H1 (cell line): Measurements from ENCODE around the gene MLC1. TPM values are rescaled to one million over a fixed set of nuclear protein-coding genes. Genes with fewer than 3 reads are reported as not detected.

Experiments used
- CTCF ChIA-PET: fragments of 300-600 bp; sonication (Branson Sonifier 250); formaldehyde crosslinking; loops from one replicate; lab custom pipeline; 2021; ENCODE audit not compliant: partially characterized antibody; lab: Charles Lee
- POLR2A ChIA-PET: fragments of 300-600 bp; sonication (Branson Sonifier 250); formaldehyde crosslinking; loops from one replicate; lab custom pipeline; 2021; ENCODE audit warnings: inconsistent platforms; ENCODE audit not compliant: partially characterized antibody; lab: Charles Lee
- DNase-seq, 2 experiments: peaks; one replicate each; pipeline versions ENCODE4 v3.0.0 to v3.0.0-alpha.2; 2010 to 2022; ENCODE audit warnings: low spot score in 2 of 2, low read depth in 1 of 2, mixed read lengths in 1 of 2
- FAIRE-seq: peaks from 2 replicates; lab custom pipeline; 2011; peaks lifted over from hg19 to GRCh38; lab: Jason Lieb, UNC
- H2AFZ ChIP-seq: 2 replicates; pipeline ENCODE4 v1.8.1; 2012; ENCODE audit warnings: low read length, inconsistent platforms
- H2AK5ac ChIP-seq: 2 replicates; pipeline ENCODE4 v1.6.1; 2013; ENCODE audit warnings: low read depth, low read length
- H2BK120ac ChIP-seq: replicated peaks from 2 replicates; pipeline ENCODE3; 2013; ENCODE audit warnings: low read depth, low read length, inconsistent platforms
- H2BK12ac ChIP-seq: 2 replicates; pipeline ENCODE4 v1.6.1; 2013; ENCODE audit warnings: low read depth, low read length
- H2BK15ac ChIP-seq: 2 replicates; pipeline ENCODE4 v1.6.1; 2013; ENCODE audit warnings: low read length
- H2BK20ac ChIP-seq: 2 replicates; pipeline ENCODE4 v1.6.1; 2013; ENCODE audit warnings: low read length
- H2BK5ac ChIP-seq: 2 replicates; pipeline ENCODE4 v1.6.1; 2013; ENCODE audit warnings: low read depth, low read length
- H3K14ac ChIP-seq: 2 replicates; pipeline ENCODE4 v1.6.1; 2013; ENCODE audit warnings: inconsistent platforms; ENCODE audit not compliant: insufficient read length
- H3K18ac ChIP-seq: 2 replicates; pipeline ENCODE4 v1.6.1; 2013; ENCODE audit warnings: low read length; ENCODE audit errors: extremely low read depth
- H3K23ac ChIP-seq: 2 replicates; pipeline ENCODE4 v1.6.1; 2013; ENCODE audit warnings: inconsistent platforms; ENCODE audit not compliant: insufficient read length
- H3K23me2 ChIP-seq: 2 replicates; pipeline ENCODE4 v1.6.1; 2013; ENCODE audit warnings: low read depth, low read length
- H3K27ac ChIP-seq: 2 replicates; pipeline ENCODE4 v1.6.1; 2011; ENCODE audit warnings: low read depth, low read length, inconsistent platforms
- H3K27me3 ChIP-seq, 4 experiments: replicated peaks in 1 of 4; 1 replicate in 1 of 4; 2 replicates in 3 of 4; pipeline versions ENCODE4 v1.6.1 to v1.8.1; 2011 to 2013; ENCODE audit warnings: low read length in 3 of 4, mild to moderate bottlenecking in 3 of 4, inconsistent platforms in 2 of 4, mixed read lengths in 2 of 4, moderate library complexity in 1 of 4; ENCODE audit not compliant: control insufficient read depth in 3 of 4, insufficient read depth in 3 of 4; ENCODE audit errors: extremely low read depth in 1 of 4
- H3K36me3 ChIP-seq, 4 experiments: 2 replicates each; pipeline versions ENCODE4 v1.6.1 to v1.8.1; 2011 to 2013; ENCODE audit warnings: mild to moderate bottlenecking in 4 of 4, low read length in 3 of 4, moderate library complexity in 2 of 4, control low read depth in 1 of 4, inconsistent platforms in 1 of 4; ENCODE audit not compliant: insufficient read depth in 4 of 4, control insufficient read depth in 2 of 4
- H3K4ac ChIP-seq: replicated peaks from 2 replicates; pipeline ENCODE3; 2013; ENCODE audit warnings: low read length, low read depth, mixed read lengths, inconsistent platforms; ENCODE audit not compliant: insufficient read length
- H3K4me1 ChIP-seq, 4 experiments: replicated peaks in 1 of 4; 1 replicate in 1 of 4; 2 replicates in 3 of 4; pipeline versions ENCODE4 v1.6.1 to v1.8.1; 2011 to 2013; ENCODE audit warnings: low read length in 3 of 4, inconsistent platforms in 2 of 4, mixed read lengths in 1 of 4; ENCODE audit not compliant: insufficient read depth in 4 of 4, control insufficient read depth in 3 of 4
- H3K4me2 ChIP-seq, 2 experiments: 2 replicates each; pipeline versions ENCODE4 v1.6.1 to v1.8.1; 2011 to 2013; ENCODE audit warnings: low read depth in 2 of 2, low read length in 2 of 2, control low read depth in 1 of 2, inconsistent platforms in 1 of 2, mild to moderate bottlenecking in 1 of 2; ENCODE audit not compliant: insufficient read depth in 1 of 2
- H3K4me3 ChIP-seq, 4 experiments: fragments of 200-600, 300-600 bp in 1 of 4; sonication (generic), shearing (Covaris generic), sonication (Bioruptor Twin) in 1 of 4; 2 replicates each; pipeline versions ENCODE4 v1.5.1 to v1.8.1; 2011 to 2016; ENCODE audit warnings: low read length in 4 of 4, low read depth in 3 of 4, control low read depth in 2 of 4, inconsistent platforms in 2 of 4, mild to moderate bottlenecking in 2 of 4, mixed read lengths in 1 of 4, moderate library complexity in 1 of 4; ENCODE audit not compliant: insufficient read depth in 2 of 4; ENCODE audit errors: extremely low read depth in 1 of 4
- H3K56ac ChIP-seq: replicated peaks from 2 replicates; pipeline ENCODE3; 2013; ENCODE audit warnings: low read depth, mild to moderate bottlenecking, mixed read lengths, low read length, inconsistent platforms; ENCODE audit not compliant: insufficient read length
- H3K79me1 ChIP-seq: 2 replicates; pipeline ENCODE4 v1.6.1; 2013; ENCODE audit warnings: low read depth, low read length, control low read depth
- H3K79me2 ChIP-seq, 2 experiments: 2 replicates each; pipeline versions ENCODE4 v1.6.1 to v1.8.1; 2012 to 2013; ENCODE audit warnings: low read length in 2 of 2, mild to moderate bottlenecking in 2 of 2, inconsistent platforms in 1 of 2; ENCODE audit not compliant: insufficient read depth in 2 of 2, control insufficient read depth in 1 of 2
- H3K9ac ChIP-seq, 4 experiments: replicated peaks in 1 of 4; 1 replicate in 1 of 4; 2 replicates in 3 of 4; pipeline versions ENCODE4 v1.6.1 to v1.8.1; 2011 to 2013; ENCODE audit warnings: low read depth in 3 of 4, low read length in 3 of 4, control low read depth in 2 of 4, mild to moderate bottlenecking in 2 of 4, moderate library complexity in 2 of 4, inconsistent platforms in 1 of 4; ENCODE audit errors: extremely low read depth in 1 of 4
- H3K9me3 ChIP-seq, 2 experiments: 2 replicates each; pipeline versions ENCODE4 v1.6.1 to v1.8.1; 2012 to 2013; ENCODE audit warnings: mild to moderate bottlenecking in 2 of 2, moderate library complexity in 2 of 2, control low read depth in 1 of 2, inconsistent platforms in 1 of 2, low read depth in 1 of 2, low read length in 1 of 2, mixed read lengths in 1 of 2; ENCODE audit not compliant: insufficient read depth in 2 of 2
- H4K20me1 ChIP-seq, 2 experiments: replicated peaks in 1 of 2; 2 replicates each; pipeline versions ENCODE3 to v1.8.1; 2011 to 2013; ENCODE audit warnings: inconsistent platforms in 2 of 2, low read length in 2 of 2, mild to moderate bottlenecking in 1 of 2; ENCODE audit not compliant: insufficient read depth in 2 of 2, control insufficient read depth in 1 of 2
- H4K5ac ChIP-seq: 2 replicates; pipeline ENCODE4 v1.6.1; 2013; ENCODE audit warnings: low read length, low read depth, mixed read lengths, inconsistent platforms; ENCODE audit not compliant: insufficient read length
- H4K8ac ChIP-seq: 2 replicates; pipeline ENCODE4 v1.8.0; 2013; ENCODE audit warnings: mild to moderate bottlenecking, moderate library complexity, low read length, inconsistent platforms; ENCODE audit not compliant: insufficient read depth; ENCODE audit errors: extremely low read depth
- H4K91ac ChIP-seq: replicated peaks from 2 replicates; pipeline ENCODE3; 2013; ENCODE audit warnings: low read length, mixed read lengths, inconsistent platforms; ENCODE audit not compliant: insufficient read length
- EGR1 ChIP-seq: IDR thresholded peaks from 2 replicates; pipeline ENCODE4 v1.6.1; 2011; ENCODE audit warnings: low read depth, low read length, borderline replicate concordance
- KDM1A ChIP-seq: fragments of 200-600, 300-600 bp; sonication (generic); IDR thresholded peaks from 2 replicates; pipeline ENCODE4 v1.7.1; 2016; ENCODE audit warnings: mild to moderate bottlenecking, low read length, borderline replicate concordance
- RNF2 ChIP-seq: fragments of 200-900, 300-1000 bp; sonication (generic); IDR thresholded peaks from 2 replicates; pipeline ENCODE4 v1.7.1; 2016; ENCODE audit warnings: borderline replicate concordance, low read depth, mild to moderate bottlenecking, antibody characterized with exemption, low read length; ENCODE audit not compliant: poor library complexity, severe bottlenecking; ENCODE audit errors: missing control alignments
- WGBS, 2 experiments: shearing (Covaris generic) in 1 of 2; methylation state at CpG; one replicate each; pipeline versions ENCODE4 v1.1.6 to v1.1.7; 2013 to 2015; ENCODE audit warnings: low lambda C conversion rate in 2 of 2, mixed read lengths in 2 of 2, inconsistent platforms in 1 of 2, low coverage in 1 of 2, missing lambda C conversion rate in 1 of 2; ENCODE audit not compliant: insufficient replicate concordance in 2 of 2, insufficient coverage in 1 of 2, insufficient read length in 1 of 2; ENCODE audit errors: extremely low coverage in 1 of 2, missing lambda C conversion rate in 1 of 2; 5-methylcytosine and 5-hydroxymethylcytosine counted together
- polyA plus RNA-seq, 7 experiments: library from polyadenylated mRNA; depleted of rRNA in 3 of 7; stranded (reverse) in 5 of 7; unstranded in 2 of 7; fragments of >200 nt in 5 of 7; fragments of 200-250 nt in 2 of 7; gene quantifications; 1 replicate in 5 of 7; 2 replicates in 1 of 7; 4 replicates in 1 of 7; pipeline versions ENCODE4 v1.2.1 to v1.2.3, GENCODE V29; 2011 to 2013; ENCODE audit warnings: missing spikeins in 2 of 7, mixed read lengths in 2 of 7
- total RNA-seq: library from RNA; stranded (reverse); fragmentation: NEBNext Ultra II Directional; extraction: Animal tissue kit (Norgen Biotek cat#: 25700); gene quantifications from 2 replicates; pipeline ENCODE4 v1.2.1, GENCODE V29; 2021

Gene MLC1
- total and polyA plus RNA-seq, 2 of the 8 experiments (the other 6 are each of a cell fraction or from before 2014, with no cell fraction given): 0.20 TPM; not detected in 1

DNA sequence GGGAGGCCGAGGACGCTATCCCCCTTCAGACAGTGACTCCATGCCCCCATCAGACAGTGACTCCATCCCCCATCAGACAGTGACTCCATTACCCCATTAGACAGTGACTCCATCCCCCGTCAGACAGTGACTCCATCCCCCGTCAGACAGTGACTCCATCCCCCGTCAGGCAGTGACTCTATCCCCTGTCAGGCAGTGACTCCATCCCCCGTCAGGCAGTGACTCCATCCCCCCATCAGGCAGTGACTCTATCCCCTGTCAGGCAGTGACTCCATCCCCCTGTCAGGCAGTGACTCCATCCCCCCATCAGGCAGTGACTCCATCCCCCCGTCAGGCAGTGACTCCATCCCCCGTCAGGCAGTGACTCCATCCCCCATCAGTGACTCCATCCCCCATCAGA lies 18.0 kb downstream of the MLC1 start:
- Histone ChIP-seq H3K79me1 (no peaks in the 10 kb centered on the region), H3K9ac (no peak overlapping the region), H3K79me2 (no peaks in the 10 kb centered on the region), H4K5ac (no peak overlapping the region), H3K4me2 (no peak overlapping the region), H3K9me3 (no peaks in the 10 kb centered on the region), H3K4ac (no peak overlapping the region)
- POLR2A ChIA-PET: no interaction called here
- DNase-seq: no peak
- no peak for TF ChIP-seq EGR1
- TF ChIP-seq KDM1A: peak; percentile 14; the same call in 1 of the 2 replicates
- no peak for TF ChIP-seq RNF2
- TF ChIP-seq, all 59 proteins: peak for 1
- no peaks in the 10 kb centered on the region for H3K36me3 ChIP-seq
- no peaks in the 10 kb centered on the region for H3K4me1 ChIP-seq
- no peak overlapping the region for H4K91ac ChIP-seq
- H3K23me2 ChIP-seq: no peaks in the 10 kb centered on the region
- CTCF ChIA-PET: interaction anchor here (1.2 kb wide), 1 partner anchor 48 kb away, joined by 4 read pairs; no protein-coding TSS in a partner anchor
- no peak overlapping the region for H2AFZ ChIP-seq
- no peak overlapping the region for H3K23ac ChIP-seq
- WGBS, 2 experiments: 86% methylated on average over 2 of the region's 8 CpGs; no CpG with 5 or more reads in 1 of the 2 experiments
- no peak overlapping the region for H2BK15ac ChIP-seq
- H3K27me3 ChIP-seq: no peaks in the 10 kb centered on the region
- H3K27ac ChIP-seq: no peak overlapping the region
- no peak overlapping the region for H4K8ac ChIP-seq
- H2BK20ac ChIP-seq: no peak overlapping the region
- no peak overlapping the region for H3K18ac ChIP-seq
- no peak overlapping the region for H2BK12ac ChIP-seq
- H2BK5ac ChIP-seq: no peak overlapping the region
- H3K14ac ChIP-seq: no peak overlapping the region
- H3K56ac ChIP-seq: no peak overlapping the region
- H2BK120ac ChIP-seq: no peak overlapping the region
- no peak overlapping the region for H2AK5ac ChIP-seq
- no peaks in the 10 kb centered on the region for H4K20me1 ChIP-seq
- no peak for FAIRE-seq
- no peak overlapping the region for H3K4me3 ChIP-seq
